Measurements from ENCODE around the gene ARMH3.

ARMH3 gene

GRCh38 chr10:101848894-101849351 is 207.1 kb downstream of the ARMH3 start:
- DNase-seq, result no peak

- DNase-seq, result no peak
Observed at GRCh38 chr10:101848408-101848807, 207.6 kb downstream of the ARMH3 start.

- DNase-seq, result no peak
Observed at GRCh38 chr10:101845893-101846292, 210.1 kb downstream of the ARMH3 start.

- no peak for DNase-seq
Observed at GRCh38 chr10:101843032-101844021, 212.6 kb downstream of the ARMH3 start, which contains the start of gene KCNIP2. Gene KCNIP2, minus strand, starts transcription at chr10:101843800. Its CDS starts 232 bp downstream, at chr10:101843568.

GRCh38 chr10:101841826-101842225 is 214.1 kb downstream of the ARMH3 start:
- DNase-seq, result no peak

GRCh38 chr10:101840741-101841453 is 215.1 kb downstream of the ARMH3 start:
- peak; percentile 90 for DNase-seq

- DNase-seq, result no peak
Observed at GRCh38 chr10:101840102-101840684, 215.8 kb downstream of the ARMH3 start.

GRCh38 chr10:101839416-101840063 is 216.4 kb downstream of the ARMH3 start:
- DNase-seq, result no peak

- DNase-seq, result no peak
Observed at GRCh38 chr10:101839002-101839401, 217.0 kb downstream of the ARMH3 start.

- DNase-seq, result no peak
Observed at GRCh38 chr10:101838416-101838970, 217.5 kb downstream of the ARMH3 start.

GRCh38 chr10:101837748-101838147 is 218.2 kb downstream of the ARMH3 start:
- no peak for DNase-seq

GRCh38 chr10:101835362-101835761 is 220.6 kb downstream of the ARMH3 start:
- no peak for DNase-seq

- DNase-seq, result no peak
Observed at GRCh38 chr10:101834341-101834740, 221.6 kb downstream of the ARMH3 start.

- no peak for DNase-seq
Observed at GRCh38 chr10:101833466-101833865, 222.5 kb downstream of the ARMH3 start.

GRCh38 chr10:101832325-101832771 is 223.6 kb downstream of the ARMH3 start:
- no peak for DNase-seq

- no peak for DNase-seq
Observed at GRCh38 chr10:101831169-101831811, 224.7 kb downstream of the ARMH3 start.

- DNase-seq, result peak; percentile 93
Observed at GRCh38 chr10:101830322-101831168, 225.4 kb downstream of the ARMH3 start.

GRCh38 chr10:101829561-101830315 is 226.2 kb downstream of the ARMH3 start:
- DNase-seq, result peak; percentile 77

GRCh38 chr10:101828766-101829551 is 227.0 kb downstream of the ARMH3 start:
- DNase-seq, result peak; percentile 49

Data from right hindlimb (tissue), 1 donor.